Measurements from ENCODE around the gene DENND2A.

- TF ChIP-seq CTCF (conservative IDR thresholded peaks at IDR 0.05; ENCODE audit: low read depth, low read length) (no peak), EZH2 (IDR thresholded peaks at IDR 0.05; ENCODE audit: borderline replicate concordance, low read depth, low read length, poor library complexity, severe bottlenecking) (no peak)
Observed at GRCh38 chr7:140497241-140497769, 143.3 kb downstream of the DENND2A start.
